Chondrocyte (in vitro differentiated cells): ENCODE results near the gene NPBWR2. TPM values are rescaled to one million over a fixed set of nuclear protein-coding genes. Genes with fewer than 3 reads are reported as not detected.
A peak's percentile ranks its signal among the peaks of the same experiment; 100 is the strongest.

Experiments used
- DNase-seq: peaks from one replicate; pipeline ENCODE4 v3.0.0; 2021; ENCODE audit warnings: mixed read lengths, low spot score
- H3K27ac Mint-ChIP-seq: one replicate; pipeline ENCODE4 v1.8.0; 2021; ENCODE audit warnings: mild to moderate bottlenecking, moderate library complexity, mixed read lengths; ENCODE audit not compliant: unreplicated experiment
- H3K27me3 Mint-ChIP-seq: 2 replicates; pipeline ENCODE4 v1.8.0; 2021; ENCODE audit warnings: low read depth, mixed read lengths
- H3K36me3 Mint-ChIP-seq: 2 replicates; pipeline ENCODE4 v1.8.0; 2021; ENCODE audit warnings: low read depth, mixed read lengths
- H3K4me1 Mint-ChIP-seq: 2 replicates; pipeline ENCODE4 v1.8.0; 2021; ENCODE audit warnings: low read depth, mild to moderate bottlenecking, mixed read lengths
- H3K4me3 Mint-ChIP-seq: one replicate; pipeline ENCODE4 v1.8.0; 2021; ENCODE audit warnings: mild to moderate bottlenecking, moderate library complexity, mixed read lengths; ENCODE audit not compliant: unreplicated experiment
- H3K9me3 Mint-ChIP-seq: 2 replicates; pipeline ENCODE4 v1.8.0; 2021; ENCODE audit warnings: low read depth, mixed read lengths
- CTCF ChIP-seq: fragments of 200-600 bp; sonication (generic); IDR thresholded peaks from 2 replicates; pipeline ENCODE4 v1.5.0; 2021; ENCODE audit warnings: antibody characterized with exemption, mild to moderate bottlenecking, moderate library complexity
- total RNA-seq: library from RNA; stranded (reverse); gene quantifications from 3 replicates; pipeline ENCODE4 v1.2.1, GENCODE V29; 2021

The NPBWR2 gene
- total RNA-seq, 1 donor from 2014 or later: not detected

GRCh38 chr20:64062276-64062595 is 45.1 kb downstream of the NPBWR2 start:
- no peak for TF ChIP-seq CTCF
- Mint-ChIP-seq H3K9me3 (no peaks in the 10 kb centered on the region), H3K4me3 (peak overlapping the region; percentile 93), H3K36me3 (peaks cover 2% of the 10 kb centered on the region), H3K27me3 (no peaks in the 10 kb centered on the region), H3K27ac (peak overlapping the region; percentile 9), H3K4me1 (peaks cover 51% of the 10 kb centered on the region)
- DNase-seq: no peak

GRCh38 chr20:64058536-64058935 is 48.8 kb downstream of the NPBWR2 start:
- Mint-ChIP-seq H3K4me3 (peak overlapping the region; percentile 53), H3K36me3 (no peaks in the 10 kb centered on the region), H3K27ac (peak overlapping the region; percentile 85), H3K9me3 (no peaks in the 10 kb centered on the region), H3K27me3 (no peaks in the 10 kb centered on the region), H3K4me1 (peaks cover 52% of the 10 kb centered on the region)
- DNase-seq: no peak
- TF ChIP-seq CTCF: no peak

GRCh38 chr20:64057628-64058498 is 49.5 kb downstream of the NPBWR2 start:
- H3K9me3 Mint-ChIP-seq: no peaks in the 10 kb centered on the region
- peak overlapping the region; percentile 53 for H3K4me3 Mint-ChIP-seq
- H3K4me1 Mint-ChIP-seq: peaks cover 54% of the 10 kb centered on the region
- H3K36me3 Mint-ChIP-seq: no peaks in the 10 kb centered on the region
- peak; percentile 90 for TF ChIP-seq CTCF
- no peak for DNase-seq
- no peaks in the 10 kb centered on the region for H3K27me3 Mint-ChIP-seq
- peak overlapping the region; percentile 85 for H3K27ac Mint-ChIP-seq

- Mint-ChIP-seq H3K27ac (no peak overlapping the region), H3K4me1 (peaks cover 49% of the 10 kb centered on the region), H3K27me3 (no peaks in the 10 kb centered on the region), H3K36me3 (no peaks in the 10 kb centered on the region), H3K9me3 (no peaks in the 10 kb centered on the region), H3K4me3 (no peak overlapping the region)
- DNase-seq: no peak
- TF ChIP-seq CTCF: no peak
Measured at GRCh38 chr20:64056889-64057627, 50.3 kb downstream of the NPBWR2 start.

- no peak for TF ChIP-seq CTCF
Measured at GRCh38 chr20:64056639-64056888, 50.8 kb downstream of the NPBWR2 start.

More at GRCh38 chr20:64056639-64056888, 50.8 kb downstream of the NPBWR2 start:
- DNase-seq: no peak
- Mint-ChIP-seq H3K4me1 (peaks cover 48% of the 10 kb centered on the region), H3K27ac (no peak overlapping the region), H3K36me3 (no peaks in the 10 kb centered on the region), H3K27me3 (no peaks in the 10 kb centered on the region), H3K9me3 (no peaks in the 10 kb centered on the region), H3K4me3 (no peak overlapping the region)
